ENCODE data around the gene PRSS8.

DNA sequence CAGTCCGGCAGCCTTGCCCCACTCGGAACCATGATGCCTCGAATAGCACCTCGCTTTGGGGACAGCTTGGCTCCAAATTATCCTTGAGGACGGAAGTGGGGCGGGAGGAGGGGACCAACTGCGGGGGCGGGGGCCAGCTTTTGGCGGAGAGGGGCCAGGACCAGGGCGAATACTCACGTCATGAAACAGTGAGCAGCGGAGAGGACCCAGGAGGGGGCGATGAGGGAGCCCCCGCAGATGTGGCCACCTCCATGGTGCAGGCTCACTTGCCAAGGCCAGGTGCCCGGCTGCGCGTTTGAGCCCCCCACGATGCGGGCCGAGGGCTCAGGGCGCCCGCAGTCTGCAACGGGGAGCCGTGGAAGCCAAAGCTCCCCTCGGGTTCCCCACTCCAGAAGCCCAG lies 13.4 kb upstream of the PRSS8 start:
- no peak for TF ChIP-seq CTCF (IDR thresholded peaks at IDR 0.05)
- TF ChIP-seq POLR2A (IDR thresholded peaks at IDR 0.05) = no peak
- TF ChIP-seq POLR2AphosphoS5 (IDR thresholded peaks at IDR 0.05; ENCODE audit: insufficient read depth in 1 of 2, low read depth in 1 of 2) = no peak

Data from vagina (tissue), 2 donors.